ENCODE measurements around the gene TPSAB1. TPM values are rescaled to one million over a fixed set of nuclear protein-coding genes. Genes with fewer than 3 reads are reported as not detected.

TPSAB1 gene
- total and polyA plus RNA-seq, 4 donors, result 10.1 to 129 (median 89.3) TPM; not detected in 1

DNA sequence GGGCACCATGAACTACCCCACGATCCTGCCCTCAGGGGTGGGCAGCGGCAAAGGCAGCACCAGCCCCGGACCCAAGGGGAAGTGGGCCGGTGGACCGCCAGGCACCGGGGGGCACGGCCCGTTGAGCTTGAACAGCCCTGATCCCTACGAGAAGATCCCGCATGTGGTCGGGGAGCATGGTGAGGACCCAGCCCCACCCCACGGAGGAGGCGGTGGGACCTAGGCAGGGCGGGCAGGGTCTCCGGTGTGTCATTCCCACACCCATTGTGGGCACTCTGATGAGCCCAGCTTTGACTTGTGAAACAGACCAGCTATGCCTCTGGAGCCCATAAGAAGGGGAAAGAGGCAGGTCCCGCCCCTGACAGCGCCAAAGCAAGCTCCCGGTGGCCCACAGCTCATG is 38.2 kb upstream of the TPSAB1 start:
- no peak overlapping the region for H3K9ac ChIP-seq (ENCODE audit: insufficient read depth in 1 of 2, low read length in 2 of 2)
- no peak overlapping the region for H3K4me3 ChIP-seq
- H3K4me1 ChIP-seq (ENCODE audit: control insufficient read depth in 5 of 5, insufficient read depth in 5 of 5, low read length in 5 of 5), result no peaks in the 10 kb centered on the region
- ATAC-seq (ENCODE audit: insufficient read depth, low FRiP score), result no peak
- no peak overlapping the region for H3K27ac ChIP-seq (ENCODE audit: low read depth in 1 of 2, low read length in 1 of 2)
- no peak for DNase-seq
- WGBS, 2 donors, result 88 to 89% methylated on average over 18 of the region's 18 CpGs
- no peaks in the 10 kb centered on the region for H3K27me3 ChIP-seq (ENCODE audit: control insufficient read depth in 3 of 3, insufficient read depth in 3 of 3, low read length in 2 of 3)
- H3K9me3 ChIP-seq (ENCODE audit: control insufficient read depth in 4 of 4, insufficient read depth in 3 of 4, low read length in 3 of 4), result peaks cover 0 to 3% (median 0%) of the 10 kb centered on the region in 4 donors
- TF ChIP-seq, protein P1, sequence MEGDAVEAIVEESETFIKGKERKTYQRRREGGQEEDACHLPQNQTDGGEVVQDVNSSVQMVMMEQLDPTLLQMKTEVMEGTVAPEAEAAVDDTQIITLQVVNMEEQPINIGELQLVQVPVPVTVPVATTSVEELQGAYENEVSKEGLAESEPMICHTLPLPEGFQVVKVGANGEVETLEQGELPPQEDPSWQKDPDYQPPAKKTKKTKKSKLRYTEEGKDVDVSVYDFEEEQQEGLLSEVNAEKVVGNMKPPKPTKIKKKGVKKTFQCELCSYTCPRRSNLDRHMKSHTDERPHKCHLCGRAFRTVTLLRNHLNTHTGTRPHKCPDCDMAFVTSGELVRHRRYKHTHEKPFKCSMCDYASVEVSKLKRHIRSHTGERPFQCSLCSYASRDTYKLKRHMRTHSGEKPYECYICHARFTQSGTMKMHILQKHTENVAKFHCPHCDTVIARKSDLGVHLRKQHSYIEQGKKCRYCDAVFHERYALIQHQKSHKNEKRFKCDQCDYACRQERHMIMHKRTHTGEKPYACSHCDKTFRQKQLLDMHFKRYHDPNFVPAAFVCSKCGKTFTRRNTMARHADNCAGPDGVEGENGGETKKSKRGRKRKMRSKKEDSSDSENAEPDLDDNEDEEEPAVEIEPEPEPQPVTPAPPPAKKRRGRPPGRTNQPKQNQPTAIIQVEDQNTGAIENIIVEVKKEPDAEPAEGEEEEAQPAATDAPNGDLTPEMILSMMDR (IDR thresholded peaks at IDR 0.05; ENCODE audit: control extremely low read depth, extremely low read depth), result no peak
- no peaks in the 10 kb centered on the region for H3K36me3 ChIP-seq (ENCODE audit: control insufficient read depth in 4 of 4, insufficient read depth in 4 of 4, low read length in 4 of 4)

DNA sequence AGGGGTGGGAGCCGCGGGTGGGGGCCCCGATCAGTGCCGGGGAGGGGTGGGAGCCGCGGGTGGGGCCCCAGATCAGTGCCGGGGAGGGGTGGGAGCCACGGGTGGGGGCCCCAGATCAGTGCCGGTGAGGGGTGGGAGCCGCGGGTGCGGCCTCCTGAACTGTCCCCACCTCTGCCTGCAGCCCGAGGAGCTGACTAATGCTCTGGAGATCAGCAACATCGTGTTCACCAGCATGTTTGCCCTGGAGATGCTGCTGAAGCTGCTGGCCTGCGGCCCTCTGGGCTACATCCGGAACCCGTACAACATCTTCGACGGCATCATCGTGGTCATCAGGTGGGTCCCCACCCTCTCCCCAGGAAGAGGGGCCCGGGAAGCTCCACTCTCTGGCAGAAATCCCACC is 35.6 kb upstream of the TPSAB1 start:
- no peak overlapping the region for H3K4me3 ChIP-seq
- no peak for ATAC-seq (ENCODE audit: insufficient read depth, low FRiP score)
- no peak overlapping the region for H3K27ac ChIP-seq (ENCODE audit: low read depth in 1 of 2, low read length in 1 of 2)
- DNase-seq, result no peak
- no peaks in the 10 kb centered on the region for H3K27me3 ChIP-seq (ENCODE audit: control insufficient read depth in 3 of 3, insufficient read depth in 3 of 3, low read length in 2 of 3)
- 85 to 94% methylated on average over 14 to 17 of the region's 21 CpGs for WGBS, 2 donors
- H3K36me3 ChIP-seq (ENCODE audit: control insufficient read depth in 4 of 4, insufficient read depth in 4 of 4, low read length in 4 of 4), result no peaks in the 10 kb centered on the region
- TF ChIP-seq, protein P1 (IDR thresholded peaks at IDR 0.05; ENCODE audit: control extremely low read depth, extremely low read depth), result no peak
- H3K9me3 ChIP-seq (ENCODE audit: control insufficient read depth in 4 of 4, insufficient read depth in 3 of 4, low read length in 3 of 4), result peaks cover 0 to 3% (median 0%) of the 10 kb centered on the region in 4 donors
- H3K9ac ChIP-seq (ENCODE audit: insufficient read depth in 1 of 2, low read length in 2 of 2), result no peak overlapping the region
- H3K4me1 ChIP-seq (ENCODE audit: control insufficient read depth in 5 of 5, insufficient read depth in 5 of 5, low read length in 5 of 5), result no peaks in the 10 kb centered on the region

DNA sequence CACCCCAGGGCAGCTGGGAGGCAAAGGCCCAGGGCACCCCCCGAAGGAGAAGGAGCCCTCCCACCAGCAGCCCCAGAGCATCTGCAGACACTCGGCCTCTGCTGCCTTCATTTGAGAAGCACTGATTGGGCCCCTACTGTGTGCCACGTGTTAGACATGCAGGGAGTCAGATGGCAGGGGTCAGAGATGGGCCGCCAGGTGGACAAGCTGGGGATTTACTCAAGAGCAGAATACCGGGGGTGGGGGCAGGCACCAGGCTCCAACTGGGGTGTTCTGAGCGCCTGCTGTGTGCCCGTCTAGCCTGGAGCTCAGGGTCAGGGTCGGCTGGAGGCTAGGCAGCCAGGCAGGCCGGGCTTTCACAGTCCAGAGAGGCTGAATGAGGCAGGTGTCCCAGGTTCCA is 34.2 kb upstream of the TPSAB1 start:
- WGBS, 2 donors, result 72 to 75% methylated on average over 9 of the region's 9 CpGs
- H3K36me3 ChIP-seq (ENCODE audit: control insufficient read depth in 4 of 4, insufficient read depth in 4 of 4, low read length in 4 of 4), result no peaks in the 10 kb centered on the region
- no peak overlapping the region for H3K27ac ChIP-seq (ENCODE audit: low read depth in 1 of 2, low read length in 1 of 2)
- H3K4me1 ChIP-seq (ENCODE audit: control insufficient read depth in 5 of 5, insufficient read depth in 5 of 5, low read length in 5 of 5), result no peaks in the 10 kb centered on the region
- no peak overlapping the region for H3K4me3 ChIP-seq
- H3K27me3 ChIP-seq (ENCODE audit: control insufficient read depth in 3 of 3, insufficient read depth in 3 of 3, low read length in 2 of 3), result no peaks in the 10 kb centered on the region
- no peak overlapping the region for H3K9ac ChIP-seq (ENCODE audit: insufficient read depth in 1 of 2, low read length in 2 of 2)
- ATAC-seq (ENCODE audit: insufficient read depth, low FRiP score) (no peak), DNase-seq (no peak)
- TF ChIP-seq, protein P1 (IDR thresholded peaks at IDR 0.05; ENCODE audit: control extremely low read depth, extremely low read depth), result no peak
- H3K9me3 ChIP-seq (ENCODE audit: control insufficient read depth in 4 of 4, insufficient read depth in 3 of 4, low read length in 3 of 4), result peaks cover 0 to 3% (median 0%) of the 10 kb centered on the region in 4 donors

DNA sequence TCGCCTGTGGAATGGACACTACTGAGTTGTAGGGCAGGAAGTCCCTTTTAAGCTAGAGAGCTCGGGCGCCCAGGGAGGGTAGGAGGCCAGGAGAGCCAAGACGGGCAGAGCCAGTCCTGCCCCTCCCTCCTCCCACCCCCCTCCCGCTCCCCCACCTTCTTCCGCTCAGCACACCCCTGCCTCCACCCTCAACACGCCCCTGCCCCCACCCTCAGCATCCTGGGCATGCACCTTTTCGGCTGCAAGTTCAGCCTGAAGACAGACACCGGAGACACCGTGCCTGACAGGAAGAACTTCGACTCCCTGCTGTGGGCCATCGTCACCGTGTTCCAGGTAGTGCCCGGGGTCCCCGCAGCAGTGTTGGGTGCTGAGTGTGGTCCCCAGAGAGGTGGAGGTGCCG is 33.7 kb upstream of the TPSAB1 start:
- DNase-seq (no peak), ATAC-seq (ENCODE audit: insufficient read depth, low FRiP score) (no peak)
- 79% methylated on average over 13 to 16 of the region's 16 CpGs for WGBS, 2 donors
- Histone ChIP-seq H3K36me3 (ENCODE audit: control insufficient read depth in 4 of 4, insufficient read depth in 4 of 4, low read length in 4 of 4) (no peaks in the 10 kb centered on the region), H3K27ac (ENCODE audit: low read depth in 1 of 2, low read length in 1 of 2) (no peak overlapping the region), H3K9ac (ENCODE audit: insufficient read depth in 1 of 2, low read length in 2 of 2) (no peak overlapping the region), H3K27me3 (ENCODE audit: control insufficient read depth in 3 of 3, insufficient read depth in 3 of 3, low read length in 2 of 3) (no peaks in the 10 kb centered on the region), H3K4me3 (no peak overlapping the region), H3K4me1 (ENCODE audit: control insufficient read depth in 5 of 5, insufficient read depth in 5 of 5, low read length in 5 of 5) (no peaks in the 10 kb centered on the region), H3K9me3 (ENCODE audit: control insufficient read depth in 4 of 4, insufficient read depth in 3 of 4, low read length in 3 of 4) (peaks cover 0 to 3% (median 0%) of the 10 kb centered on the region in 4 donors)
- TF ChIP-seq, protein P1 (IDR thresholded peaks at IDR 0.05; ENCODE audit: control extremely low read depth, extremely low read depth), result no peak
